ENCODE results near the gene NUP214. TPM values are rescaled to one million over a fixed set of nuclear protein-coding genes. Genes with fewer than 3 reads are reported as not detected.
A peak's percentile ranks its signal among the peaks of the same experiment; 100 is the strongest.

NUP214 gene
- total RNA-seq, 1 experiment from 2014 or later: 35.5 TPM

DNA sequence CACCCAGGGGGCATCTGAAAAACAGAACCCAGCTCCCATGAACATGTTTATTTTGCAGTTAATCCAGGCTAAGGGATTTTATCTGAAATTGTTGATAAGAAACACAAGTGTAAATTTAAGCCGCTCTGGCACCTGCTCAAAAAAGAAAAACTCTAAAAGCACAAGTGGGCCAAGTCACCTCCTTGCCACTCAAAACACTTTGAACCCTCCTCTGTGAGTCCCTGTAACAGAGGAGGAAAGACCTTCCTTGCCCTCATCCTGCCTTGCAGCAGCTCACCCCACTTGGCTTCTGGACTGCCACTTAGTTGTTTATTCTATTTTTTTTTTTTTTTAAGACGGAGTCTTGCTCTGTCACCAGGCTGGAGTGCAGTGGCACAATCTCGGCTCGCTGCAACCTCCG, 111.4 kb downstream of the NUP214 start:
- no peak overlapping the region for H3K27ac ChIP-seq (ENCODE audit: low read depth, low read length)
- H3K79me2 ChIP-seq (ENCODE audit: insufficient read depth, low read length): no peaks in the 10 kb centered on the region
- no peak overlapping the region for H3K4me3 ChIP-seq (replicated peaks in 1 of 2; ENCODE audit: low read depth in 1 of 2, low read length in 2 of 2)
- H2AFZ ChIP-seq (ENCODE audit: low read depth, low read length, poor library complexity, severe bottlenecking): no peak overlapping the region
- POLR2A ChIA-PET: no interaction called here
- RAD21 ChIA-PET (ENCODE audit: low non-redundant PET in 1 of 2, low total read pairs in 2 of 2, uncharacterized antibody in 2 of 2, unreplicated experiment in 2 of 2): no interaction called here
- TF ChIP-seq POLR2AphosphoS5 (IDR thresholded peaks at IDR 0.05; ENCODE audit: low read depth, low read length) (no peak), EGR1 (IDR thresholded peaks at IDR 0.05; ENCODE audit: low read depth) (no peak), FOSL1 (IDR thresholded peaks at IDR 0.05; ENCODE audit: low read depth) (no peak), CBX3 (IDR thresholded peaks at IDR 0.05; ENCODE audit: low read depth) (no peak), SP1 (IDR thresholded peaks at IDR 0.05; ENCODE audit: low read depth) (no peak)
- TF ChIP-seq, protein P1, sequence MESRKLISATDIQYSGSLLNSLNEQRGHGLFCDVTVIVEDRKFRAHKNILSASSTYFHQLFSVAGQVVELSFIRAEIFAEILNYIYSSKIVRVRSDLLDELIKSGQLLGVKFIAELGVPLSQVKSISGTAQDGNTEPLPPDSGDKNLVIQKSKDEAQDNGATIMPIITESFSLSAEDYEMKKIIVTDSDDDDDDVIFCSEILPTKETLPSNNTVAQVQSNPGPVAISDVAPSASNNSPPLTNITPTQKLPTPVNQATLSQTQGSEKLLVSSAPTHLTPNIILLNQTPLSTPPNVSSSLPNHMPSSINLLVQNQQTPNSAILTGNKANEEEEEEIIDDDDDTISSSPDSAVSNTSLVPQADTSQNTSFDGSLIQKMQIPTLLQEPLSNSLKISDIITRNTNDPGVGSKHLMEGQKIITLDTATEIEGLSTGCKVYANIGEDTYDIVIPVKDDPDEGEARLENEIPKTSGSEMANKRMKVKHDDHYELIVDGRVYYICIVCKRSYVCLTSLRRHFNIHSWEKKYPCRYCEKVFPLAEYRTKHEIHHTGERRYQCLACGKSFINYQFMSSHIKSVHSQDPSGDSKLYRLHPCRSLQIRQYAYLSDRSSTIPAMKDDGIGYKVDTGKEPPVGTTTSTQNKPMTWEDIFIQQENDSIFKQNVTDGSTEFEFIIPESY (IDR thresholded peaks at IDR 0.05; ENCODE audit: extremely low read depth, insufficient replicate concordance, low read length): no peak
- TF ChIP-seq, protein P2, sequence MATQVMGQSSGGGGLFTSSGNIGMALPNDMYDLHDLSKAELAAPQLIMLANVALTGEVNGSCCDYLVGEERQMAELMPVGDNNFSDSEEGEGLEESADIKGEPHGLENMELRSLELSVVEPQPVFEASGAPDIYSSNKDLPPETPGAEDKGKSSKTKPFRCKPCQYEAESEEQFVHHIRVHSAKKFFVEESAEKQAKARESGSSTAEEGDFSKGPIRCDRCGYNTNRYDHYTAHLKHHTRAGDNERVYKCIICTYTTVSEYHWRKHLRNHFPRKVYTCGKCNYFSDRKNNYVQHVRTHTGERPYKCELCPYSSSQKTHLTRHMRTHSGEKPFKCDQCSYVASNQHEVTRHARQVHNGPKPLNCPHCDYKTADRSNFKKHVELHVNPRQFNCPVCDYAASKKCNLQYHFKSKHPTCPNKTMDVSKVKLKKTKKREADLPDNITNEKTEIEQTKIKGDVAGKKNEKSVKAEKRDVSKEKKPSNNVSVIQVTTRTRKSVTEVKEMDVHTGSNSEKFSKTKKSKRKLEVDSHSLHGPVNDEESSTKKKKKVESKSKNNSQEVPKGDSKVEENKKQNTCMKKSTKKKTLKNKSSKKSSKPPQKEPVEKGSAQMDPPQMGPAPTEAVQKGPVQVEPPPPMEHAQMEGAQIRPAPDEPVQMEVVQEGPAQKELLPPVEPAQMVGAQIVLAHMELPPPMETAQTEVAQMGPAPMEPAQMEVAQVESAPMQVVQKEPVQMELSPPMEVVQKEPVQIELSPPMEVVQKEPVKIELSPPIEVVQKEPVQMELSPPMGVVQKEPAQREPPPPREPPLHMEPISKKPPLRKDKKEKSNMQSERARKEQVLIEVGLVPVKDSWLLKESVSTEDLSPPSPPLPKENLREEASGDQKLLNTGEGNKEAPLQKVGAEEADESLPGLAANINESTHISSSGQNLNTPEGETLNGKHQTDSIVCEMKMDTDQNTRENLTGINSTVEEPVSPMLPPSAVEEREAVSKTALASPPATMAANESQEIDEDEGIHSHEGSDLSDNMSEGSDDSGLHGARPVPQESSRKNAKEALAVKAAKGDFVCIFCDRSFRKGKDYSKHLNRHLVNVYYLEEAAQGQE (IDR thresholded peaks at IDR 0.05; ENCODE audit: low read depth): no peak
- H3K9ac ChIP-seq (ENCODE audit: low read length): no peak overlapping the region
- no peak for DNase-seq (ENCODE audit: low read depth, low spot score)
- 0 out of 4 replicates have a peak, but pooled peaks cover 0 to 3% of the 10 kb centered on the region in 2 experiments for H3K4me1 ChIP-seq (ENCODE audit: control insufficient read depth in 1 of 2, insufficient read depth in 2 of 2, low read length in 2 of 2)
- no peak for ATAC-seq
- H3K27me3 ChIP-seq (ENCODE audit: insufficient read depth, low read length): no peaks in the 10 kb centered on the region
- TSS peak; percentile 22 for BruUV-seq (replicated peaks)
- no peak overlapping the region for H3K4me2 ChIP-seq (ENCODE audit: low read length)
- H3K9me2 ChIP-seq (ENCODE audit: insufficient read depth): no peaks in the 10 kb centered on the region
- CTCF ChIA-PET: no interaction called here
- intact Hi-C loops (cut with micrococcal nuclease): no loop called here
- no peaks in the 10 kb centered on the region for H4K20me1 ChIP-seq (ENCODE audit: insufficient read depth)
- H3K36me3 ChIP-seq (ENCODE audit: control insufficient read depth in 1 of 2, insufficient read depth in 2 of 2, low read length in 2 of 2): peaks cover 12 to 14% of the 10 kb centered on the region in 2 experiments; a peak in 3 of 4 replicates
- H3K9me3 ChIP-seq (ENCODE audit: control insufficient read depth in 1 of 2, insufficient read depth in 1 of 2, low read depth in 1 of 2, low read length in 2 of 2): no peaks in the 10 kb centered on the region
